HAP-1 (cell line): Measurements from ENCODE around the gene L1CAM.
A peak's percentile ranks its signal among the peaks of the same experiment; 100 is the strongest.

Source experiments
- DNase-seq, 2 experiments: peaks; one replicate each; pipeline ENCODE4 v3.0.0-alpha.2; 2016 to 2020; ENCODE audit warnings: low spot score in 2 of 2
- H3K27me3 ChIP-seq: fragments of 250-450 bp; sonication (Bioruptor Pico); 2 replicates; pipeline ENCODE4 v1.5.1; 2020; ENCODE audit warnings: low read depth, mild to moderate bottlenecking, moderate library complexity
- H3K36me3 ChIP-seq: fragments of 250-450 bp; sonication (Bioruptor Pico); replicated peaks from 2 replicates; pipeline ENCODE4 v1.5.1; 2020; ENCODE audit warnings: mild to moderate bottlenecking
- H3K4me1 ChIP-seq: fragments of 250-450 bp; sonication (Bioruptor Pico); 2 replicates; pipeline ENCODE4 v1.5.1; 2020; ENCODE audit warnings: mild to moderate bottlenecking
- H3K4me3 ChIP-seq: fragments of 250-450 bp; sonication (Bioruptor Pico); 2 replicates; pipeline ENCODE4 v1.5.1; 2020; ENCODE audit warnings: mild to moderate bottlenecking, moderate library complexity
- H3K9me3 ChIP-seq: fragments of 250-450 bp; sonication (Bioruptor Pico); 2 replicates; pipeline ENCODE4 v1.5.1; 2020; ENCODE audit warnings: mild to moderate bottlenecking, moderate library complexity
- in situ Hi-C: fragments of 300-500 bp; cut with MboI; formaldehyde crosslinking; loops from 3 replicates; pipeline ENCODE4 v1.14.3; 2020; ENCODE audit warnings: low sequenced_read_pairs, inconsistent platforms, mixed read lengths

The L1CAM gene

DNA sequence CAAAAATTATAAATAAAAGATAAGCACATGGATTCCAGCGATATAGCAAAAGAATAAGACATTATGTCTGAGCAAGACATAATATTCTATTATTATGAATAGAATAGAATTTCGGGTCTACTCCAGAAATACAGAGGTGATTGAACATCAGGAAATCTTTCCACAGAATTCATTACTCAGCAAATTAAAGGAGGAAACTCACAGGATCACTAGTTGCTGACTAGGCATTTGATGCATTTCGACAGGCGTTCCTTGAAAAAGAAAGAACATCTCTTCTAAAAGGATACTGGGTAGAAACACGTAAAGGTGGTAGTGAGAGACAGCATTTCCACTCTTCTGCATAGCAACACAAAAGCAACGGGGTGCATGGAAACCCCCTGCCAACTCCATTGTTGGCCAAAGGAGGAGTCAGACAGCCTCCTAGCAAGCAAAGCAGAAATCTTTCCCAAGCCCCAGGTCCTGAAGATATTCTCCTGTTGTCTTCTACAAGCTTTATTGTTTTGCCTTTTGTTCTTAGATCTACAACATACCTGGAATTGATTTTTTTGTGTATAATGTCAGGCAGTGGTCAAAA is 41.4 kb downstream of the L1CAM start:
- H3K27me3 ChIP-seq = peaks cover 19% of the 10 kb centered on the region
- no peaks in the 10 kb centered on the region for H3K4me1 ChIP-seq
- H3K4me3 ChIP-seq = no peak overlapping the region
- DNase-seq = no peak
- H3K9me3 ChIP-seq = no peaks in the 10 kb centered on the region
- in situ Hi-C loops = no loop called here
- H3K36me3 ChIP-seq = no peaks in the 10 kb centered on the region

DNA sequence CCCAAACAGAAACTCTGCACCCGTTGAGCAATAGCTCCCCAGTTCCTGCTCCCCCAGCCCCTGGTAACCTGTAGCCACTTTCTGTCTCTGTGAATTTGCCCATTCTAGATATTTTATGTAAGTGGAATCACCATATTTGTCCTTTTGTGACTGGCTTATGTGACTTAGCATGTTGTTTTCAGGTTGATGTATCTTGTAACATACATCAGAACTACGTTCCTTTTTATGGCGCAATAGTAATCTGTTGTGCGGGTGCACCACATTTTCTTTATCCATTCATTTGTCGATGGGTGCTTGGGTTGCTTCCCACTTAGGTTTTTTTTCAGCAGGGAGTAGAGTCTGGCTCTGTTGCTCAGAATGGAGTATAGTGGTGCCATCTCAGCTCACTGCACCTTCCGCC is 49.1 kb downstream of the L1CAM start:
- Histone ChIP-seq H3K9me3 (no peaks in the 10 kb centered on the region), H3K36me3 (no peaks in the 10 kb centered on the region), H3K4me3 (no peak overlapping the region), H3K27me3 (no peaks in the 10 kb centered on the region), H3K4me1 (no peaks in the 10 kb centered on the region)
- in situ Hi-C loops = no loop called here
- no peak for DNase-seq

DNA sequence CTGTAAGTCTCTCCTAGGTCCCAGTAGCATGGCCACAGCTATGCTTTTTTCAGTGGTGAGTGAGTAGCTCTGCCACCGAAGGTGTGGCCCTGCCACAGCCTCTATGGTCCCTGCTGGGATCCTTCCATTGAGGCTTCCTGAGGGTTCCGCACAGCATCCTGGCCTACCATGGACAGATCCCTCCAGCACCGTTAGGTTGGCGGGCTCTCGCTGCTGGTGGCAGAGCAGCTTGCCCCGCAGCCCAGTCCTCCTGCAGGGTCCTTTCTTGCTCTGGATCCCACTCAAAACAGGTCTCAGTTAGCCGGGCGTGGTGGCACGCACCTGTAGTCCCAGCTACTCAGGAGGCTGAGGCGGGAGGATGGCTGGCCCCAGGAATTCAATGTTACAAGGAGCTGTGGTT is 53.2 kb downstream of the L1CAM start:
- no peak for DNase-seq
- no peak overlapping the region for H3K4me3 ChIP-seq
- H3K4me1 ChIP-seq = no peaks in the 10 kb centered on the region
- H3K36me3 ChIP-seq = no peaks in the 10 kb centered on the region
- no peaks in the 10 kb centered on the region for H3K9me3 ChIP-seq
- in situ Hi-C loops = no loop called here
- no peaks in the 10 kb centered on the region for H3K27me3 ChIP-seq

DNA sequence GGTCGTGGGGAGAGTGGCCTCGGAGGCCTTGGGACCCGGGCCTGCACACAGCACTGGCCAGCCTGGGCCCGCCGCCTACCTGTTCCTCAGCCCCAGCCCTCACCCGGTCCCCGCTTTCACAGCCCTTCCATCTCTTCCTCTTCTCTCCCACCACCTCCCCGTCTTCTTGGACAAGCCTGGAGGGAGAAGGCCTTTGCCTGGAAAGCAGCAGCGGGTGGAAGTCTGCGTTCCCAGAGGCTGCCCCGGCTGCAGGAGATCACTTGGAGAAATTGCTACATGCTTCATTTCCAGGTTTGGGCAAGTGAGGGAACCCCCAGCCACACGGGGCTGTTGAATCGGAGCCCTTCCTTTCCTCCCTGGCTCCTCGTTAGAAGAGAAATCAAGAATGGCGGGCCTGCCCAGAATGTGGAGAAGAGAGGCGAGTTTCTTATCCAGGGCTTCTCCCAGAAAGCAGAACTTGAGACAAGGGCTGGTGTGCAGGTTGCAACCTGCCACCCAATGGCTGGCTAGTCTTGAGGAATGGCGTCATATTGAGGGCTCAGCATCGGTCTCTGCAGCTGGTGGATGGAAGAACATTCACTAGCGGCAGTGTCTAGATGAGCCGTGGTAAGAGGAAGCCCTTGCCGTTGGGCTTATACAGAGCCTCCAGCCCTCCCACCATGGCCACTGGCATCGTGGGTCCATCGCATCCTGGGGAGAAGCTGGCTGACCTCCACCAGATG is 54.4 kb downstream of the L1CAM start:
- in situ Hi-C loops = no loop called here
- DNase-seq = no peak
- H3K36me3 ChIP-seq = no peaks in the 10 kb centered on the region
- H3K27me3 ChIP-seq = no peaks in the 10 kb centered on the region
- no peak overlapping the region for H3K4me3 ChIP-seq
- H3K4me1 ChIP-seq = no peaks in the 10 kb centered on the region
- H3K9me3 ChIP-seq = no peaks in the 10 kb centered on the region

DNA sequence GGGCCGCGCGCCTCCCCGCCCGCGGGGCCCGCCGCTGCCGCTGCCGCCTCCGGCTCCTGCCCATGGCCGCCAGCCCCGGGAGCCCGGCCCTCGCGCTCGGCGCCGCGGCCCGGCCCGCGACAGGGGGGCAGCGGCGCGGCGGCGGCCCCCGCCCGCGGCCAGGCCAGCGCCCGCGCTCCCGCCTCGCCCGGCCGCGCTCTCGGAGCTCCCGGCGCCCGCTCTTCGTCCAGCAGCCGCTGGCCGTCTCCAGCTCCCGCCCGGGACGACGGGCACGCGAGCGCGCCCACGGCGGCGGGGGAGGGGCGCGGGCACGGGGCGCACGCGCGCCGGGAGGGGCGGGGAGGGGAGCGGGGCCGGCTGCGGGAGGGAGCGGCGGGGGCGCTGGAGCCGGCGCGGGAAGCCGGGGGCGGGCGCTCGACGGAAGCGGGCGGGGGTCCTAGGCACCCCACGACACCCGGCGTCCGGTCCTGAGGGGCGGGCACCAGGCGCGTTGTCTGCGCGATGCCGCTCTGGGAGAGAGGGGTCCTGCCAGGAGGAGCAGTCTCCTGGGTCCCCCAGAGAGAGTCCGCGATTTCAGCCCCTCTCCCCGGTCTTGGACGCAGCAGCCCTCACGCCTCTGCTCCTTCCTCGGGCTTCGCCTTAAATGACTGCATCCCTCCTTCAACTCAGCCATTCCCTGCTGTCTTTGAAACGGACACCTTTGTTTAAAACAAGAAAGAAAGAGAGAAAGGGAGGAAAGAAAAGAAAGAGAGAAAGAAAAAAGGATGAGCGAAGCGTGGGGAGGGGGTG is 55.1 kb downstream of the L1CAM start:
- no peak for DNase-seq

DNA sequence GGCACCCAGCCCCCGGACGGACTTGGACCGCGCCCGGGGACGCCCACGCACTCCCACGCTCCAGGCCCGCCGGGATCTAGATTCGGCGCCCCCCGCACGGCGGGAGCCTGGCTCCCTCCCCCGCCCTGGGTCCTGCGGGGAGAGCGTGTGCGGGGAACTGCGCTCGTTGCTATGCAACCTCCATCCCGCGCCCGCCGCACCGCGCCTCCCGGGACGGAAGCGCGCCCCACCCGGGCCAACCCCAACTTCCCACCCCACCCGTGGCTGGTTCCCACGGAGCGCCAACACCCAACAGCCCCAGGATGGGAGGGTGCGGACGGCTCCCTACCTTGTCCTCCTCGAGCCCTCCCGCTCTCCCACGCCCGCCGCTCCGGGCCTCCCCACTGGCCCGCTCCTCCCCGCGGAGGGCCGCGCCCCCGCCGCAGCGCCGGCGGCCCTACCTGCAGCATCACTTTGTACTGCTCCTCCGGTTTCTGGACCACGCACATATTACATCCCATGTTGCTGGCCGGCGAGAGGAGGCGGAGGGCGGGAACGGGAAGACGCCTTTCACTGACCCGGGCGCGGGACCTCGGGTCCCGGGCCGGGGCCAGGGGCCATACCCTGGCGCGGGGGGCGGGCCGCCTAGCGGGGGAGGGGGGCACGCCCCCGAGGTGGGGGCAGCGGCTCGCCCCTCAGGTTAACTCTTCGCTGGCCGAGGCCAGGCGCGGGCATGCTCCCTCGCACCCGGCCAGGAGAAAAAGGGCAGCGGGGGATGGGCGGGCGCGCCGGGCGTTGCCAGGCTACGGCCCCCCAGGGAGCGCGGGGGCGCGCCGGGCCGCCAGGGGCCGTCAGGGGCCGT is 56.0 kb downstream of the L1CAM start, which contains the start of gene PDZD4:
Gene PDZD4, minus strand, starts transcription at position 746 of the 841 bp plus-strand sequence. Its CDS starts 246 bp downstream, at position 500.
- peak in 1 of 2 experiments; percentile 56 for DNase-seq
- in situ Hi-C loops = no loop called here
- H3K4me1 ChIP-seq = no peaks in the 10 kb centered on the region
- peak within 1 kb of the TSS; percentile 37 for H3K4me3 ChIP-seq
- no peaks in the 10 kb centered on the region for H3K9me3 ChIP-seq
- H3K27me3 ChIP-seq = no peaks in the 10 kb centered on the region
- H3K36me3 ChIP-seq = no peaks in the 10 kb centered on the region

More for the DNA sequence above, 55.1 kb downstream of the L1CAM start:
- H3K4me3 ChIP-seq = peak overlapping the region; percentile 15
- no peaks in the 10 kb centered on the region for H3K9me3 ChIP-seq
- H3K36me3 ChIP-seq = no peaks in the 10 kb centered on the region
- H3K4me1 ChIP-seq = no peaks in the 10 kb centered on the region
- in situ Hi-C loops = no loop called here
- H3K27me3 ChIP-seq = no peaks in the 10 kb centered on the region

DNA sequence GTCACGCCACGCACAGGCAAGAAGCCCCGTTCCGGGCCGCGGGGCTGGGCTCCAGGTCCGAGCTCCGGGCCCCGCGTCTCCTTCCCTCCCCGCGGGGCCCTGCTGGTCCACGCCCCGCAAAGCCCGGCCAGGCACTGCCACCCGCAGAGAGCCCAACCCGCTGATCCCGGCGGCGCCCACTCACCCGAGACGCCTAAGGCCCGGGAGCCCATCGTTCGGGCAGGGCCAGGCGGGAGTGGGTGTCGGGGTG is 56.5 kb downstream of the L1CAM start:
- Histone ChIP-seq H3K9me3 (no peaks in the 10 kb centered on the region), H3K27me3 (no peaks in the 10 kb centered on the region), H3K36me3 (no peaks in the 10 kb centered on the region), H3K4me3 (peak overlapping the region; percentile 37), H3K4me1 (no peaks in the 10 kb centered on the region)
- in situ Hi-C loops = no loop called here
- DNase-seq = peak in 1 of 2 experiments; percentile 34

DNA sequence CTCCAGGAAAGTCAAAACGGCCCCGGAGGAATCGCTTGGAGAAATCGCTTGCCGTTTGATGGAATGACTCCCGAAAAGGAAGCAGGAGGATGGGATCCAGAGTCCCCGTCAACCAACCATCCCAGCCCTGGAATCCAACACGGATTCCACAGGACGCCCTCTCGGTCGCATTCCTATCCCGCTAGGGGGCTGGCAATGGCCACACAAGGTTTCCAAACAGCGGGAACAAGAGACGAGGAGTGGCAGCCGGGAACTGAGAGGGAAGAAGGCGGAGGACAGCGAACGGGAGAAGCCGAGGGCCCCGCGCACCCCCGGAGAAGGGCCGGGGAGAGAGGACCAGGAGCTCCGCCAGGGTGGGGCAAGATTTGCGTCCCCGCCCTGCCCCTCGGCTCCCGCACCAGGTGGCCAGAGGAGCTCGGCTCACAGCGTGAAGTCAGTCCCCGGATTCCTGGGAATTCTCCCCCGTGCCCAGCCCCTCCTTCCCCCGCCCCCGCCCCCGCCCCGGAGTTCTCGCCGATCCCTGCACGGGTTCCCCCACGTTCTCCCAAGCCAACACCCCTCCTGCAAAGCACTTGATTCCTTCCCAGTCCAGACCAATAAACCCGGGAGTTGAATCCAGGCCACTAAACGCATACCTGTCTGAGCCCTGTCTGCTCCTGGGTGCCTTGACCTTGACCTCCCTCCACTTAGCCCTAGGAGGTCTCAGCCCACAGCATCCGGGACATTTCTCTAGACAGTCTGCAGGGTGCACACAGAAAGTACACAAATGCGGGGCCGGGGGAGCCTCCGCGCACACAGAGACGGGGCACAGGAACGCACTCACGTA is 57.0 kb downstream of the L1CAM start:
- Histone ChIP-seq H3K4me3 (peak overlapping the region; percentile 37), H3K36me3 (no peaks in the 10 kb centered on the region), H3K27me3 (no peaks in the 10 kb centered on the region), H3K4me1 (no peaks in the 10 kb centered on the region), H3K9me3 (no peaks in the 10 kb centered on the region)
- in situ Hi-C loops = no loop called here
- peak; percentile 38 to 71 for DNase-seq

DNA sequence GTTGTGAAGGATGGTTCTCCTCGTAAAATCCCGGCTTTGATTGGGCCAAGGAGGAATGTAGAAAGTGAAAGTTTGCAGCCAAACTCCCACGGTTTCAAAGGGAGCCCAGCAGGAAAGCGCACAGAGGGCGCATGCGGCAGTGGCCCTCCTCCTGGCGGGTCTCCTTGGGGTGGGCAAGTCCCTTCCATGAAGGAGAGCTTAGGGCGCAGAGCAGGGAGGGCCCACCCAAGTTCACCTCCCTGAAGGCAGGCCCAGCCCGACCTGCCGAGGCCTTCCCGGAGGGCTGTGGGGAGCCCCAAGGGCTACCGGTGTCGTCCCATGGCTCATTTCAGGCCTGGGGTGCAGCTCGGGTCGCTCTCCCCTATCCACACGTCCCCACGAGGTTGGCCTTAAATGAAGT is 57.7 kb downstream of the L1CAM start:
- no peaks in the 10 kb centered on the region for H3K4me1 ChIP-seq
- DNase-seq = no peak
- H3K27me3 ChIP-seq = no peaks in the 10 kb centered on the region
- H3K4me3 ChIP-seq = peak overlapping the region; percentile 37
- in situ Hi-C loops = no loop called here
- no peaks in the 10 kb centered on the region for H3K36me3 ChIP-seq
- no peaks in the 10 kb centered on the region for H3K9me3 ChIP-seq

DNA sequence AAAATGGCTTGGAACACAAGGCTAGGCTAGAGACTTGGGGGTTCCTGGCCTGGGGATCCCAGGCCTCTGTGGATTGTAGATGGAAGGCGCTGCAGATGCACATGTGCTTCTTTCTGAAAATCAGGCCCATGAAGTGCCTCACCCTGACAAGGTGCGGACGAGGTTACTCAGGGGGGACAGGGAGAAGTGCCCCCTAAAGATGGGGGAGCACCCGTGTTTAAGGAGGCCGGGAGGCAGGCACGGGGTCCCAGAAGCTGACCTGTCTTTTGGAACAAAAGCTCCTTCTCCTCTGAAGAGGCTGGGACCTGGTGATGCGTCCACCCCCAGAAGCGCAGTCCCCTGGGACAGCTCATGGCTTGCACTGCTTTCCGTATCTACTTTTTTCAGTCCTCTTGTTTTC is 58.1 kb downstream of the L1CAM start:
- Histone ChIP-seq H3K4me1 (no peaks in the 10 kb centered on the region), H3K36me3 (no peaks in the 10 kb centered on the region), H3K4me3 (no peak overlapping the region), H3K27me3 (no peaks in the 10 kb centered on the region), H3K9me3 (no peaks in the 10 kb centered on the region)
- in situ Hi-C loops = no loop called here
- no peak for DNase-seq

DNA sequence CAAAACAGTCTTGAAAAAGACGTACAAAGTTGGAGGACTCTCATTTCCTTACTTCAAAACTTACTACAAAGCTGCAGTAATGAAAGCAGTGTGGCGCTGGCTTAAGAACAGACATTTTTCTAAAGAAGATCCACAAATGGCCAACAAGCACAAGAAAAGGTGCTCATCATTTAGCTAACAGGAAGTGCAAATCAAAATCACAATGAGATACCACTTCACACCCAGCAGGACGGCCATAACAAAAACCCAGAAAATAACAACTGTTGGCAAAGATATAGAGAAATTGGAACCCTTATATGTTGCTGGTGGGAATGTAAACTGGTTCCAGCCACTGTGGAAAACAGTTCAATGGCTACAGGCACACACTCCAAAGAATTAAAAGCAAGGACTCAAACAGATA is 59.0 kb downstream of the L1CAM start:
- in situ Hi-C loops = no loop called here
- H3K4me1 ChIP-seq = no peaks in the 10 kb centered on the region
- H3K27me3 ChIP-seq = no peaks in the 10 kb centered on the region
- DNase-seq = no peak
- no peaks in the 10 kb centered on the region for H3K9me3 ChIP-seq
- no peak overlapping the region for H3K4me3 ChIP-seq
- H3K36me3 ChIP-seq = no peaks in the 10 kb centered on the region

DNA sequence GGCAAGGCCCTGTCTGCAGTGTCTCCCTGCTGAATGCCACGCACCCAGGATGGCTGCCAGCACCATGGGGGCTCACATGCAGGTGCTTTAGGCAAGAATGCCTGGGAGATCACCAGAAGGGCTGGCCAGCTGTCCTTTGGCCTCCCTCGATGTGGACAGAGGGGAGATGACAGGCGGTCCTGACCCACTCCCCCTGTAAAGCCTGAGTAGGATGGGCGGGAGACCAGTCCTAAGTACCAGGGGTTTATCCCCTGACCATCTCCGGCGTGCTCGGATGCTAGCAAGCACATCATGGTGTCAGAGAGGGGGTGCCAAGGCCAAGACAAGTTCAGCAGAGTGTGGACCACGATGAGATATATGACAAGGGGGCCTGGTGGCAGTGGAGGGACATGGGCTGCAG is 60.9 kb downstream of the L1CAM start:
- H3K4me1 ChIP-seq = no peaks in the 10 kb centered on the region

DNA sequence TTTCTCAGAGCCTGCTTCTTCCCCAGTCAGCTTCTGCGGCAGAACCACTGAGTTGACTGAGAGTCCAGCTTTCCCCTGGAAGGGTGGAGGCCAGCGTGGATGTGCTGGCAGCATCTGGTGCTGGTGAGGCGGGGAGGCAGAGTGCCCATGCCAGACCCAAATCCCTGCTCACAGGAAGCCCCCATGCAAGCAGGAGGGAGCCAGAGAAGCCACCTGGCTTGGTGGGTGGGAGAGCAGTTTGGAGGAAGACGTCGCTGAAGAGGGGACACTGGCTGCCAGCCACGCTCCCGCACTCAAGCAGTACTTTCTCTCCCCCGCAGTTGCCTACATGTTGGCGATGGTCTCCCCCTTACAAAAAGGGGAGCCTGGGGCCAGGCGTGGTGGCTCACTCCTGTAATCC is 61.6 kb downstream of the L1CAM start:
- Histone ChIP-seq H3K4me3 (no peak overlapping the region), H3K27me3 (no peaks in the 10 kb centered on the region), H3K9me3 (no peaks in the 10 kb centered on the region), H3K4me1 (peaks cover 5% of the 10 kb centered on the region; the same call in 1 of the 2 replicates), H3K36me3 (no peaks in the 10 kb centered on the region)
- no peak for DNase-seq
- in situ Hi-C loops = no loop called here

More for the DNA sequence above, 60.9 kb downstream of the L1CAM start:
- no peaks in the 10 kb centered on the region for H3K36me3 ChIP-seq
- no peak for DNase-seq
- no peak overlapping the region for H3K4me3 ChIP-seq
- no peaks in the 10 kb centered on the region for H3K9me3 ChIP-seq
- H3K27me3 ChIP-seq = no peaks in the 10 kb centered on the region
- in situ Hi-C loops = no loop called here
